ENCODE results near the gene SLC30A1.
"Not testable (repeated sequence)": the region's sequence is repeated elsewhere in the genome, so short reads cannot be mapped to it uniquely, and the experiment has no call there.

The SLC30A1 gene

GRCh38 chr1:211578640-211579439 is at the start of gene SLC30A1:
Gene SLC30A1 (minus strand): TSS chr1:211579161. CDS start chr1:211578612, 549 bp downstream.
- peak; percentile 100 for DNase-seq (ENCODE audit: low read depth)

GRCh38 chr1:211628417-211628816 is 49.5 kb upstream of the SLC30A1 start:
- DNase-seq (ENCODE audit: low read depth): no peak

GRCh38 chr1:211627259-211627658 is 48.3 kb upstream of the SLC30A1 start:
- no peak for DNase-seq (ENCODE audit: low read depth)

DNA sequence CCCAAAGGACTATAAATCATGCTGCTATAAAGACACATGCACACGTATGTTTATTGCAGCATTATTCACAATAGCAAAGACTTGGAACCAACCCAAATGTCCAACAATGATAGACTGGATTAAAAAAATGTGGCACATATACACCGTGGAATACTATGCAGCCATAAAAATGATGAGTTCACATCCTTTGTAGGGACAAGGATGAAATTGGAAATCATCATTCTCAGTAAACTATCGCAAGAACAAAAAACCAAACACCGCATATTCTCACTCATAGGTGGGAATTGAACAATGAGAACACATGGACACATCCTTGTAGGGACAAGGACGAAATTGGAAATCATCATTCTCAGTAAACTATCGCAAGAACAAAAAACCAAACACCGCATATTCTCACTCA is 46.9 kb upstream of the SLC30A1 start:
- not testable (repeated sequence) for DNase-seq (ENCODE audit: low read depth)

GRCh38 chr1:211625040-211625439 is 46.1 kb upstream of the SLC30A1 start:
- DNase-seq (ENCODE audit: low read depth): no peak

DNA sequence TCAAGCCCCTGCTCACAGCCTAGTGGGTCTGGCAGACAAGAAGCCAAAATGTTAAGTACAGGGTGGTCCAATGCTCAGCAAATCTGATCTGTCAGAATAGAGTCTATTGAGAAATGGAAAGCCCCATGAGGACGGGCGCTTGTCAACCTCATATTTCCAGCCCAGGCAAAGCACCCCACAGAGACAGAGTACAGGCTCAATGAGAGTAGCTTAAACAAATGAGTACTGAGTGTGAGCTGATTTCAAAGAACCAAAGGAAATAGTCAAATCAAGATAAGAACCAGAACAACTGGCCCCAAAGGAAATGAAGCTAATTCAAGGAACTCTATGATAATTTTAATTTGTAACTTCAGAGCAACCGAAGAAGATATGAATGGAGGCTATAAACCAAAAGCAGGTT is 44.6 kb upstream of the SLC30A1 start:
- DNase-seq (ENCODE audit: low read depth): no peak

- DNase-seq (ENCODE audit: low read depth): no peak
Measured at GRCh38 chr1:211621447-211622198, 42.7 kb upstream of the SLC30A1 start.

DNA sequence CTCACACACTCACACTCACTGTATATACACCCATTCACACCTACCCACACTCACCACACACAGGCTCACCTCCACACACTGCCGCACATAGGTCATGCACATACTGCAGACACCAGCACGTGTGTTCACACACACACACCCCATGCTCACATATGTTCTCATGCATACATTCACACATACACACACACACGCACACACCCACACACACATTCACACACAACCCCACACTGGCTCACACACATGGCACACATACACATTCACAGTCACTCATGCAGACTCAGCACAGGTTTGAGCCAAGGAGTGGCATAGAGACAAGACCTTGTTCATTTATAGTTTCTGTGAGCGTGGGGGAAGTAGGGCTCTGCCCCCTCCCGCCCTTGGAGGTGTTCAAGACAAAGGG is 41.1 kb upstream of the SLC30A1 start:
- DNase-seq (ENCODE audit: low read depth): no peak

GRCh38 chr1:211619033-211619996 is 40.4 kb upstream of the SLC30A1 start:
- no peak for DNase-seq (ENCODE audit: low read depth)

GRCh38 chr1:211616965-211617297 is 38.0 kb upstream of the SLC30A1 start:
- DNase-seq (ENCODE audit: low read depth): no peak

GRCh38 chr1:211616231-211616964 is 37.4 kb upstream of the SLC30A1 start:
- DNase-seq (ENCODE audit: low read depth): no peak

- DNase-seq (ENCODE audit: low read depth): no peak
Measured at GRCh38 chr1:211614615-211615014, 35.7 kb upstream of the SLC30A1 start.

DNA sequence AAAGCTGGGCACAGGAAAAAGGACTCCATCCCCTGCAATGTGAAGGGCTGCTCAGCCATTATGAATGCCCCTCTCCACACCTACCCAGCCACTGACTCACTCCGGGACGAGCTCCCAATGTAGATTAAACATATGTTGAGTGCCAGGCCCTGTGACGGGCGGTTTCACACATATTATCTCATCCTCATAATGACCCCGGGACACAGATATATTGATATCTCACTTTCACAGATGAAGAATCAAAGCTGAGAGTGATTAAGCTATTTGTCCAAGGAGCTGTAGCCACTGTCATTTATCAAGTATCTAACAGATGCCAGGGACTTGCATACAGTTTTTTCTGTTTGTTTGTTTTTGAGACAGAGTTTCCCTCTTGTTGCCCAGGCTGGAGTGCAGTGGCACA is 35.0 kb upstream of the SLC30A1 start:
- no peak for DNase-seq (ENCODE audit: low read depth)

GRCh38 chr1:211613108-211613947 is 34.4 kb upstream of the SLC30A1 start:
- no peak for DNase-seq (ENCODE audit: low read depth)

DNA sequence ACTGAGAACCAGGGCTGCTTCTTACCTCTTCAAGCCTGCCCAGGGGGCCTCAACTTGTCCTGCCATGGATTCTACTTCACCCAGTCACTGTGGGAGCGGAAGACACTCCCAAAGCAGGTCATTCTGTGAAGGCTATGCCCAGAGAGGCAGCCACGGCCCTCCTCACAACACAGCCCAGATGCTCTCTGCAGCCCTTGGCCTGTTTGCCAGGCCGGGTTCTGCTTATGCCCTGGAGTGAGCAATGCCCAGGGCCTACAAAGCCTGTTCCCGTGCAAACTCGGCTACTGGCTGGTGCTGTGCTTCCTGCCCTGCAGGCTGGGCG is 33.8 kb upstream of the SLC30A1 start:
- DNase-seq (ENCODE audit: low read depth): no peak

DNA sequence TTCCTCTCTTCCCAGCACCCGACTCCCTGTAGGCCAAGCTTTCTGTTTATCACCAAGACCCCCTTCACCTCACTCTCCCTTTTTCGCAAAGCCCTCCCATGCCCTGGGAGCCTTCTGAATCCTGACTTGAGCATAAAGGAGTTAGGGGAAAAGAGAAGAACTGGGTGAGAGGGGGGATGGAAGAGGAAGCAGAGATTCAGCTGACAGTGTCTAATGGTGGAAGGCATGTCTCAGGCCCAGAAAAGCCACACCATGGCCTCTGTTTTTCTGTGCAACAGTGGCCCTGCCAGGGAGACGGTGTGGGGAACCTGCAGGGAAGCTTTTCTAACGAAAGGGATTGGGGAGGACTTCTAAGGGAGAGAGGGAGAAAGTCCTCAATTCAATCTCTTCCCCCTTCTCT is 32.9 kb upstream of the SLC30A1 start:
- DNase-seq (ENCODE audit: low read depth): no peak

DNA sequence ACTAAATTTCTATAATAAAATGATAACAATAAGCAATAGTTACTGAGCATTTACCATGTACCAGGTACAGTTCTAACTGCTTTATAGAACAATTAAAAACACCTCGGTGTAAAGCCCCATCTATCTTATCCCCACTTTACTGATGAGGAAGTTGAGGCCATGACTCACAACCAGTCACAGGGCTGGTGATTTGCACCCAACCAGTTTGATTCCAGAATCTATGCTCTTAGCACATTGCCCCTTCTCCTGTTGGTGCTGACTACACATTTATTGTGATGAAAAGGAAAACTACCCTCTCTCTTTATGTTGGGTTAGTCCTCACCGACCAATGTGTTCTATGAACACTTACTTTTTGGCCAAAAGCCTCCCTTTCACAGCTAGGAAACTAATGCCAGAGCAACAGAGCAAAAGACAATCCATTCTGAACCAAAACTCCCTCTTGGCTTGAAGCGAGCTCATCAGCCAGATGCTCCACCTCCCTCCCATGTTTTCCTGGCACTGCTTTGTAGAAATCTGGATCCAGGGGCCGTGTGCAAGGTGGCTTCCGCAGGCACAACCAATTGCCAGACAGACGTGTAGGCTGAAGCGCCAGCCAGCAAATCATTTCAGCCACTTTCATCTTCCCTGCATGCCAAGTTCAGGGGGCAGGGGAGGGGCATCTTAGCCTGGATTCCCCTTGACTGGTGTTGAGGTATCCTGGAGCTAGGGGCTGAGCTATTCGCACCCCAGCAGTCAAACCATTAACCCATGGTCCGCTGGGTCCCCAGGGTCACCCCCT is 32.0 kb upstream of the SLC30A1 start:
- no peak for DNase-seq (ENCODE audit: low read depth)

DNA sequence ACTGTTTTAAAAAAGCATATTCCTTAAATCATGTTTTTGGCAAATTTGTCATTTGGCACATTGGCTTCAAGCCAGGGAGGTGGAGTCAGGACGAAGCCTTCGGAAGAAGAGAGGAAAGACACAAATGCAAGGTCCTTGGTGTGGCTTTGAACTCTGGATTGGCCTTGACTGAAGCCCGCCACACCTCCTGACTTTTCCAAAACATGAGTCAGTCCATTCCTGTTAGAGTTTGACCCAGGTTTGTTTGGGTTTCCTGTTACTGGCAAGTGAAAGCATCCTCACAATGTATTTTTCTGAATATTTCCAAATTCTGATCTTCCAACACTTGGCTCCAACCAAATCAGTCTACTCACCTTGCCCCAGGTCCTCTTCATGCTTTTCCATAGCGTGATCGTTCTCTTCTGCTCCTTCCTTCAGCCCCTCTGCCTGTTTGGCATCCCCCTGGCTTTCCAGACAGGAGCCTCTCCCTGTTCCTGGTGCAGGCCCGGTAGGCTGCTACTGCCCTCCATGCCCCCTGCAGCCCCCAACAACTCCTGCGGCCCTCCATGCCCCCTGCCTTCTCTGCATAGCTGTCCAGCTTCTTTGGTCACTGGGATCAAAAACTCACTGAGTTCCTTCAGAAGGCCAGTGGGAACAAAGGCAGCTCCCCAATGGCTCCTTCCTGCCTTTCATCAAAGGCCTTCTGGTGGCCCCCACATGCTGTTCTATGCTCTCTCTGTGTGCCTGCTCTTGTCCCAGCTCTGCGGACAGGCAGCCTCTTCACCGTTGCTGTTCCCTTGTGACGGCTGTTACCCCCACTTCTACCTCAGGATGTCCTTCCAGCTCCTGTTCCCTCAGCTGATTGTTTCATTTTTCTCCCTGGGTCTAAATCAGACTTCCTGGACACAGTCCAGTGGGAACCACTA is 30.4 kb upstream of the SLC30A1 start:
- no peak for DNase-seq (ENCODE audit: low read depth)

Measured in stimulated activated CD8-positive, alpha-beta memory T cell treated with anti-CD3 and anti-CD28 coated beads, Interleukin-4, amount 100 ng/mL, for 24 hours (primary cell).